ENCODE results near the gene PICK1.
A peak's percentile ranks its signal among the peaks of the same experiment; 100 is the strongest.

PICK1 gene
- total RNA-seq, result 7.7 to 32.9 (median 20.0) reads per million in 17 experiments

DNA sequence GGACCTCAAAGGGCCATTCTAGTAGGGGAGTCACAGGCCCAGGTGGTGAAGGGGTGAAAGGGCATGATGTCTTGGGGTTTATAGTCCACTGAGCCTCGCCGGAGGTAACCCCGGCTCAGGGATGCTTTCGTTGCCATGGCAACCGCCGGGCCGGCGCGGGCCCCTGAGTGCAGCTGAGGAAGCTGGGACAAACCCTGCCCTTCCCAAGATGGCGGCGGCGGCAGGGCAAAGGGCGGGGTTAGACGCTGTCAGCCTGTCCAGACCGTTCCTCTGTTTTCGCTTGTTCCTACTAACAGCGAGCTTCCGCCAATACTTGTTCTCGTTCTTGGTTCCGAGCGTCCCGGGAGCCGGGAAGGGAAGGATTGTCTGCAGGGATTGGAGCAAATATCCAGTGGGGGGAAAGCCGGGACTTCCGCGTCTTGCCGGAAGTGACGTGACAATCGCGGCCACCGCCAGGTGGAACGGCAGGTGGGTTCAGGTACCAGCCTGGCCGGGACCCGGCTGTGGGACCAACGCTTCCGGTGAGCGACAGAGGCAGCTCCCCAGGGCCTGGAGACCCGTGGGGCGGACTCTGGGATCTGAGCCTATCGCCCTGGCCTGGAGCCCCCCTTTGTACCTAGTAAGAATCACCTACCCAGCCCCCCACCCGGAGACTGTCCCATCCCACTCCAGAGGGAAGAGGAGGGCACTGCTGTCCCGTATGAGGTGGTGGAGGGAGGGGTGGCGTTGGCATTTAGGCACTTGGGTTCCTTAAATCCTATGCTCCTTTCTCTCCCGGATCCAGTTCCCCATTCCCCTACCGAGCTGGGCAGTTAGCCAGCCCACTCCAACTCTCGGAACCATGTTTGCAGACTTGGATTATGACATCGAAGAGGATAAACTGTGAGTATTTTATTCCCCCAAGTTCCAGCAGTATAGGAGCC, at the start of gene PICK1:
Gene PICK1, plus strand, starts transcription at position 436 of the 923 bp plus-strand sequence. Its CDS starts 406 bp downstream, at position 842.
- DNase-seq, result peak; percentile 93 to 96 (median 96)

DNA sequence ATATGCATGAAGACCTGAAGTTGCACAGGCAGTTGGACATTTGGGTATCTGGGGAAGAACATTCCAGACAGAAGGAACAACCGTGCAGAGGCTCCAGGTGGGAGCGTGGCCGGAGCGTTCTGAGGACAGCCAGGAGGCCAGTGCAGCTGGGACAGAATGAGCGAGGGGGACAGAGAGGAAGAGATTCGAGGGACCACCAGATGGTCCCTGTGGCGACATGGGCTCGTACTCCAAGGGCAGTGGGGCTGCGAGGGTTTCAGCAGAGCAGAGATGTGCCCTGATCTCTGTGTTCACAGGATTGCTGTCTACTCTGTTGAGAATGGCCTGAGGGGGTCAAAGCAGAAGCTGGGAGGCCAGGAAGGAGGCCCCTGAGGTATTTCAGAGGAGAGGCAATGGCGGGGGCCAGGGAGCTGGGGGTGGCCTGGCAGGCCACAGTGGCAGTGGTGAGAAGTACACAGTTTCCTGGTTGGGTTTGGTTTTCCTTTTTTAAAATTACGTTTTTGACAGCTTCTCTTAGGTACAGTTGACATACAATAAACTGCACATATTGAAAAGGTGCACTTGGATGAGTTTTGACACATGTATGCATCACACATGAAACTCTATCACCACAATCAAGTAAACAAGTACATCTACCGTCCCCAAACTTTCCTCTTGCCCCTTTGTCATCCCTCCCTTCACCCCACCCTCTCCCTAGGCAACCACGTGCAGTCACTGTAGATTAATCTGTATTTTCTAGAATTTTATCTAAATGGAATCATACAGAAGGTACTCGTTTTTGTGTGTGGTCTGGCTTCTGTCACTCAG, 48.0 kb upstream of the PICK1 start:
- no peak for DNase-seq

DNA sequence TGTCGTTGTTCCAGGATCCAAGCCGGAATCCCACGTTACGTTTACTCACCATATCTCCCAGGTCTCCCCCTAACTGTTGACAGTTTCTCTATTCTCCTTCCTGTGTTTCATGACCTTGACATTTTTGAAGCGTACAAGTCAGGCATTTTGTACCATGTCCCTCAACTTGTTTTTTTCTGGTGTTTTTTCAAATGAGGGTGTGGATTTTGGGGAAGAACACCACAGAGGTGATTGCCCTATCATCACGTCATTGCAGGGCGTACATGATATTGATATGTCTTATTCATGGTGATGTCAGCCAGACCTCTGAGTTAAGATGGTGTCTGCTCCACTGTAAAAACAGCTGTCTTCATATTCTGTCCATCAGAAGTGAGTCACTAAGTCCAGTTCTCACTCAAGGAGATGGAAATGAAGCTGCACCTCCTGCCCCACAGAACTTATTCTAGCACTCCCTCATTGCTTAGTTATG, 44.6 kb upstream of the PICK1 start:
- no peak for DNase-seq

- DNase-seq, result no peak
These were observed 43.1 kb upstream of the PICK1 start for GRCh38 chr22:38014083-38014482.

DNA sequence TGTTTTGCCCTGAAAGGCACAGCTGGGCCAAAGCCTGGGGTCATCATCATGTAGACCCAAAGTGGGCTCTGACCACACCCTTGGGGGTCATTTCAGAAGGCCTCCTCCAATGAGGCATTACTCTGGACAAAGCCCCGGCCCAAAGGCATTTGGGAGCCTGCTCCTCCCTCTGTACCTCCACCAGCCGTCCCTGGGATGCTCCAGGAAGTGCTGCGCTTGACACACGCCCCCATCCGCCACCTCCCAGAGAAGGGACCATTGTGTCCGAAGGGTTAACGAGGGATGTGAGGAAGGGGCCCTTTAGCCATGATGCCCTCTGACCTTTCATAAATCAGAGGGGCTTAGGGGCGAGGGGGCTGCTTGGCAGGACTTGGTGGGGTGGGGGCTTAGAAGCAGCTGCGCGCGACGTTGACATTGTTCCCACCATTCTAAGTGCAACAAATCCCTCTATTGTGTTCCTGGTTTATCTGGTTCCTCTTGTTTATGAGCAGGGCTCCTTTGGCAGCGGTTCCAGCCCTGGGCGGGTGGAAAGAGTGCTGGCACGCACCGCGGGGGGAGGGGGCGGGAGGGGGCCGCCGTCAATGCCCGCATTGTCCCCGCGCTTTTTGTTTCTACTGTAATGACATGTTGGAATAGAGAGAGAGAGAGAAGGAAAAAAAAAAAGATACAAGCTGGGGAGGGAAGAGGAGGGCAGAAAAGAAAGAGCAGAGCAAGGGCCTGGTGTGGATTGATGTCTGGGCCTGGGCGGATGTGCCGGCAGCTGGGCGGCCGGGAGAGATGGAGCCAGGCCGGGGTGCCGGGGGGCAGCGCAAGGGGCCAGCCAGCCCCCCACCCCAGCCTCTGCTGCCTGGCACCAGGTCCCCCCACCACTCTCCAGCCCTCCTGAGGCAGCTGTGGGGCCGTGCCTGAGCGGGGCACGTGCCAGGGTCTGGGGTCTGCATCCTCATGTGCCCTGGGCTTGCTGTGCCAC, 40.7 kb upstream of the PICK1 start:
- DNase-seq, result peak in 1 of 4 experiments; percentile 14

DNA sequence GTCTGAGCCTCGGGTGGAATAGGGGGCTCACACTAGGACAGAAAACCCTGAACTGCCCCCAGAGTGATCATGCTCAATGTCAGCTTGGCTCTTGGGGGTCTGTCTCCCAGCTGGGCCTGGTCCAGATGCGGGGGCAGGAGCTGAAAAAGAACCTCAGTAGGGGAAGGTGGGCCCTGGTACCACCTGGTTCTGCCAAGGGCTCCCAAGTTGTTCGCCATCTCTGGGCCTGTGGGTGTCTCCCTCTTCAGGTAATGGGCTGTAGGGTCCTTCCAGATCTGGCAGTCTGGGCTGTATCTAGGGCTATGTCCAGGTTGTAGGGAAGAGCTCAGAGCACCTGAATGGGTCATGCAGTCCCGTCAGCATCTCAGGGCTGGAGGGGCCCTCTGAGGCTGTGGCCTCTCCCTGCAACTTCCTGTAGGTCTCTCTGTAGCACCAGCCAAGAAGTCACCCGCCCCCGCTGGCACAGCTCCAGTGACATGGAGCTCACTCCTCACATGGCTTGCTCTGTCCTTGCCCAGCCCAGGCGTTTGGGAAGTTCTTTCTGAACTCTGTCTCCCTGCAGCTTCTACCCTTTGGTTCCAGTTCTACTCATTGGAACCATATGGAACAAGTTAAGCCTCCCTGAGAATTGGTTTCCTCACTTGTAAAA, 39.8 kb upstream of the PICK1 start:
- DNase-seq, result peak; percentile 93 to 96 (median 94)

DNA sequence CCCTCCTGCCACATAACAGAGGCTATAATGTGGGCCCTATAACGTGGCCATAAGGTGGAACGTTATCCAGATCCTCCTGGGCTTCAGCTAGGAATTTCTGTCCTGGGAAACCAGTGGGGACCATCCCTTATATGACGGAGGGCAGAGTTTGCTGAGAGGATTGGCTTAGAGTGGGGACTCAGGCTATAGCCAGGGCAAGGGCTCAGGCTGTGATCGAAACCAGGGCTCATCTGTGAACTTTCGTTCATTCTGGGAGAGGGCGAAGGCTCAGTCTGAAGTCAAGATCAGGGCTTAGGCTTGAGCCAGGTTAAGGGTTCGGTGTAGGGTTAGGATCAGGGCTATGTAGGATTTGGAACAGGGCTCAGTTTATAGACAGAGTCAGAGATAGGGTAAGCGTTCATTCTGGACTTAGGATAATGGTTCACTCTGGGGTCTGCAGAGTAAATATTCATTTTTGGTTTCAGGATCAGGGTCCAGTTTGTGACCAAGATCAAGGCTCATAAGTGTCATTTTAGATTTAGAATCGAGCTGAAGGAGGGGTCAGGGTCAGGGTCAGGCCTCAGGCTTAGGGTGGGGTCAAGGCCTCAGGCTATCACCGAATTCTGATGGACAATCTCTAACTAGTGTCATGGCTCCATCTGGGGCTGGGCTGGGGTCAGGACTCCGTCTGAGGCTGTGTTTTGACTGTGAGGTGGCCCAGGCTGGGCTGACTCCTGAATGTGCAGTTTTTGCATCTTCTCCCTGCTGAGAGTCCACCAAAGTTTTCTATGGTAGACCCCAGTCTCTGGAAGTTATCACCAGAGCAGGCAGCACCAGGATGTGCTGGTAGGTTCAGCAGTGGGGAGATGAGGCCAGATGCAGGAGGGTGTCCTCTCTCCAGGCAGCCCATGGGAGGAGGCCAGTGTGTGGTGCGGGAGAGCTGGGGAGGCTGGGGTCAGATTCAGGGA, 39.0 kb upstream of the PICK1 start:
- no peak for DNase-seq

- DNase-seq, result no peak
These were observed 38.0 kb upstream of the PICK1 start for GRCh38 chr22:38018938-38019827.

DNA sequence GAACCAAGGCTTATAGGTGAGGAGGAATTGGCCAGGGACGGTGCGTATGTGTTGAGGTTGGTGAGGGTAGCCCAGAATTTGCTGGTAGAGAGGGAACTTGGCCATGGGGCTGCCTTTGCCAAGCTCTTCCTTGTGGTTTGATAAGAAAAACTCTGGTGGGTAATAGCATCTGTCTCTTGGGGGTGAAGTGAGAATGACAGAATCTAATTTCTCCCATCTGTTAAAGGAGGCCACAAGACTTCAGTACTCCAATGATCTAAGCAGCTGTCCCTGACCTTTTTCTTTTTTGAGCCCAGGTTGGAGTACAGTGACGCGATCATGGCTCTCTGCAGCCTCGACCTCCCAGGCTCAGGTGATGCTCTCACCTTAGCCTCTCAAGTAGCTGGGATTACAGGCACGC, 36.0 kb upstream of the PICK1 start:
- DNase-seq, result no peak

DNA sequence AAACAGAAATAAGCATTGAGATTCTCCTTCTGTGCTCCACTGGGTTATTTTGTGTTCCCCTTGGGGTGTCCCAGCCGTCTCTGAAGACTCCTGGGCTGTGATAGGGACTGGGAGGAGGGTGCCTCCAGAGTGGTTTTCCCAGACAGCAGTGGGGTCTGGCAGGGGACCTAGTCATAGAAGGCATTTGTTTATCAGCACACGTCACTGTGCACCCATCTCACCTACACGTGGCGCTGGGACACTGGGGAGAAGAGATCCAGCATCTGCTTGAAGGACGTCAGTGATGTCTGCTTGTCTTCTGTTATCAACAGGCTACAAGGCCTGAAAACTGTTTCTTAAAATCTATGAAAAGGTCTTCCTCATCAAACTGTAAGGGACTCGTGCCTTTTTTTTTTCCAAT, 34.2 kb upstream of the PICK1 start:
- no peak for DNase-seq

GRCh38 chr22:38025514-38025913, 31.7 kb upstream of the PICK1 start:
- no peak for DNase-seq

DNA sequence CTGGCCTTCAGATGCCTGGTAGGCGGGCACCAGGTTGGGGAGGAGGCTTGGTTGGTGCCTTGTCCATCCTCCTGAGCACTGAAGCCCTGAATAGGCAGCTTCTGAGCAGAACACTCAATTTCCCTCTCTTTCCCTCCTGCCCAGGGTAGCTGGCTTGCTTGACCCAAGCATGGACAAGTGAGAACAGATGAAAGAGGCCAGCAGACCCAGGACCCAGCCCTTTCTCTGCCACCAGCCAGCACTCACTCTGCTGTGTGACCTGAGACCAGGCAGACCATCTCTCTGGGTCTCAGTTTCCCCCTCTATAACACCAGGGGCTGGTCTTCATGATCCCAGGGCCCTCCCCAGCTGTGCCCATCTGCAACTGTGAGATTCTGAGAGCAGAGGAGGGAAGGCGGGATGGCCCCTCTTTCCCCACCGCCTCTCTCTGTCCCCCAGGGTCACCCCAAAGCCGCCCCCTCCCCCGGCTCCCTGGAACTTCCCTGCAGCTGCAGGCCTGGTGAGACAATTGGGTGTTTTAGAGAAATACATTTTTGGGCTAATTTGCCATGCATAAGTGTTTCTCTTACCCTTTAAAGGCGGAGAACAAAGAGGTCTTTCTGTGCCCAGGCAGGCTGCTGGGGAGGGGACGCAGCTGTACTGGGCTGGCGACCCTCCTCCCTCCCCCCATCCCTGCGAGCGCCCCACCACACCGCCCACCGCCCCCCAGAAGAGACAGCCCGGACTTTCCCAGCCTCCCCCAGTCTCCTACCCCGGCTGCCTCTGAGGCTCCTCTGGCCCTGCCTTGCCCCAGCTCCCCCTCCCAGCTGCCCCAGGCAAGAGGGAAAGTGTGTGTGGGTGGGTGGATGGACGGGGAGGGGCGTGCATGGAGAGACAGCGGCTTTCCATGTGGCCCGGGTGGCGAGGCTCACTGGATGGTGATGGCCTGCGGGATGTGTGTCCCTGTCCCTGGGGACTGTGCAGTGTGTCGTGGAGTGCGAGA, 30.8 kb upstream of the PICK1 start:
- DNase-seq, result no peak

- no peak for DNase-seq
These were observed 29.7 kb upstream of the PICK1 start for GRCh38 chr22:38027487-38027886.

DNA sequence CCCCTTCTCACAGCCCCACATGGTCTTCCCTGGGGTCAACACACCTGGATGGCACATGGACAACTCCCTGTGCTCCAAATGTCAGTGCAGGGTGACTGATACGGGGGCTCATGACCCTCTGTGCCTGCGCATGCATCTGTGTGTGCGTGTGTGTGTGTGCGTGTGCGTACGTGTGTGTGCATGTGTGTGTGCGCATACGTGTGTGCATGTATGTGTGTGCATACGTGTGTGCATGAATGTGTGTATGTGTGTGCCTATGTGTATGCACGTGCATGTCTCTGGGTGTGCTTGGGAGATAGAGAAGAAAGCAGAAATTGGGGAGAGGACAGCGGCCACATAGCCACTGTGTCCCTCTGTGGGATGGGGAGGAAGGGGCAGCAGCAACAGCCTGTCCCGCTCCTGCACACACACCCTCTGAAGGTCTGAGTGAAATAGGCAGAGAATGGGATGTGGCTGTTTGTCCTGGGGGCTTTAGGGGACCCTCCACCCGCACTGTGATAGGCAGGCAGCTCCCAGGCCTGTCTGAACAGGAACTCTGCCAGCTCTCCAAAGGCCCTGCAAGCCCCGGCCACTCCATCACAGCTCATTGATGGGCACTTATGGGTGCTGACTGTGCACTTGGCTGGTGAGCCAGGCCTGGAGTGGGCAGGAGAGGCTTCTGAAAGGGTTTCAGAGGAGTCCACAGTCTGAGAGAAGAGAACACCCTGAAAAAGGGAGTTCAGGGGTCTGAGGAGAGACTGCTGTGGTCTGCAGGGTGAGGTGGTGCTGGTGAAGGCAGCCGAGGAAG, 28.7 kb upstream of the PICK1 start:
- DNase-seq, result no peak

DNA sequence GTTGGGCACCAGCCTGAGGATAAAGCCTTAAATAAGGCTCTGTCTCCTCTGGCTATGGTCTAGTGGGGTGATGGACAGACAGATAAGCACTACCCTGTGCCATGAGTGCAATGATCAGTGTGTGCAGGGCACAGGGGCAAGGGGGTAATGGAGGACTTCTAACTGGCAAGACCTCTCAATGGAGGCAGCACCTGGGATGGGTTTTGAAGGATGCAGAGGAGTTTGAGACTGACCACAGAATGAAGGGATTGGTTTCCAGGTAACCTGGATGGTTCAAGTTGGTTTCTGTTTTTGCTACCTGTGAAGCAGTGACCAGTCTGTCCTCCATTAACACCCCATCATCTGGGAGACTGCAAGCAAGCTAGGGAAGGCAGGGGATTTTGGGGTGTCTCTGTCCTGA, 27.8 kb upstream of the PICK1 start:
- DNase-seq, result no peak

GRCh38 chr22:38029901-38030300, 27.3 kb upstream of the PICK1 start:
- no peak for DNase-seq

All from suppressor macrophage (primary cell).